ENCODE results near the gene HIGD1C.

Gene HIGD1C

DNA sequence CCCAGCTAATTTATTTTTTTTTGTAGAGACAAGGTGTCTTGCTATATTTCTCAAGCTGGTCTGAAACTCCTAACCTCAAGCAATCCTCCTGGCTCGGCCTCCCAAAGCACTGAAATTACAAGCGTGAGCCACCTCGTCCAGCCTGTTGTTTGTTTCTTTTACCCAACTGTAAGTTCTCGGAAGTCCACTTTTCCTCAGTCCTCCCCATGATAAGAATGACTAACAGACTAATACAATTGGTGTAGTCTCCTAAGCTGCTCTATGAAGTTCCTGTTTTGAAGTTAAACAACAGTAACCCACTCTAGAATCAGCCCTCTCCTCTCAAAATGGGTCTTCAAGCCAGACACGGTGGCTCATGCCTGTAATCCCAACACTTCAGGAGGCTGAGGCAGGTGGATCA, 36.5 kb downstream of the HIGD1C start:
- Histone ChIP-seq H3K36me3 (ENCODE audit: insufficient read depth, low read length) (peaks cover 35% of the 10 kb centered on the region), H3K9ac (ENCODE audit: low read length) (no peak overlapping the region), H3K27me3 (ENCODE audit: control insufficient read depth in 1 of 2, insufficient read depth in 2 of 2, low read length in 2 of 2) (no peaks in the 10 kb centered on the region), H3K4me3 (ENCODE audit: low read depth in 1 of 2, low read length in 2 of 2) (no peak overlapping the region), H3K9me3 (ENCODE audit: low read length) (no peaks in the 10 kb centered on the region), H3K27ac (ENCODE audit: low read depth, low read length) (no peak overlapping the region), H3K4me1 (ENCODE audit: insufficient read depth, low read length) (peaks cover 31% of the 10 kb centered on the region)

DNA sequence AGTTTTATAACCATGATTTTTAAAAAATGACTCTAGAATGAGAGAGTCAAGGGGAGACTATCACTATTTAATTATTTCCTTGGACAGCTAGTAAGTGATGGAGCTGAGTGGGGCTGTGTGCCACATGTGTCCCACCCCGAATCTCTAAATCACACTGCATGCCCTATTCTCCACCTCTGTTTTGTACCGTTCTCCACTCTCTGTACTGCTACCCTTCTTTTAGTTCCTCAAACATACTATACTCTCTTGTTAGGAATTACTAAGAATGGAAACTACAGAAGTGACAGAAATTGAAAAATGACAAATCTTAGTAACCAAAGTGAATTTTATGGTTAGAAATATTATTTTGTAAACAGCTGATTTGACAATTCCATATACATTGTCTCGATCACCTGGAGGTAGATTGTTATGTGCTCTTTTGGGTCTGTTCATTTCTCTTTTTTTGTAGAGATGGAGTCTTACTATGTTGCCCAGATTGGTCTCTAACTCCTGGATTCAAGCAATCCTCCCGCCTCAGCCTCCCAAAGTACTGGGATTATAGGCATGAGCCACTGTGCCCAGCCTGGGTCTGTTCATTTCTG, 37.9 kb downstream of the HIGD1C start:
- peaks cover 20% of the 10 kb centered on the region for H3K4me1 ChIP-seq (ENCODE audit: insufficient read depth, low read length)
- no peak overlapping the region for H3K9ac ChIP-seq (ENCODE audit: low read length)
- no peak overlapping the region for H3K4me3 ChIP-seq (ENCODE audit: low read depth in 1 of 2, low read length in 2 of 2)
- H3K9me3 ChIP-seq (ENCODE audit: low read length) = no peaks in the 10 kb centered on the region
- H3K27me3 ChIP-seq (ENCODE audit: control insufficient read depth in 1 of 2, insufficient read depth in 2 of 2, low read length in 2 of 2) = no peaks in the 10 kb centered on the region
- peaks cover 46% of the 10 kb centered on the region for H3K36me3 ChIP-seq (ENCODE audit: insufficient read depth, low read length)
- H3K27ac ChIP-seq (ENCODE audit: low read depth, low read length) = no peak overlapping the region

DNA sequence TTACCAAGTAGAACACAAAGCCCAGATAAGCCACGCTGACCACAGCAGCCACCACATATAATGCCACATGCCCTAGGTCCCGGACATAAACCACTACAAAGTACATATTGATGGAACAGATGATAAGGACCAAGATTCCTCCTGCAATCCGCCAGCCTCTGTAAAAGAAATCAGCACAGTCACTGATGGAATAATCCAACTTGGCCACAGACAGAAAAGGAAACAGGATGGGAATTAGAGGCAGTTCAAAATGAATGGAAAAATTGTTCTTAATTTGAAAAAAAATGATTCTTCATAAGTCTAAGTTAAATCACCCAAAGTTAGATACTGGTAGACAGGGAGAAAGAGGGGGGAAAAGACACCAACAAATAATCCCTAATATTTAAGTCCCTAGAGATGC, 38.4 kb downstream of the HIGD1C start:
- Histone ChIP-seq H3K4me3 (ENCODE audit: low read depth in 1 of 2, low read length in 2 of 2) (no peak overlapping the region), H3K36me3 (ENCODE audit: insufficient read depth, low read length) (peaks cover 52% of the 10 kb centered on the region), H3K27ac (ENCODE audit: low read depth, low read length) (no peak overlapping the region), H3K27me3 (ENCODE audit: control insufficient read depth in 1 of 2, insufficient read depth in 2 of 2, low read length in 2 of 2) (no peaks in the 10 kb centered on the region), H3K9ac (ENCODE audit: low read length) (no peak overlapping the region), H3K9me3 (ENCODE audit: low read length) (no peaks in the 10 kb centered on the region), H3K4me1 (ENCODE audit: insufficient read depth, low read length) (peaks cover 15% of the 10 kb centered on the region)

- no peak overlapping the region for H3K4me3 ChIP-seq (ENCODE audit: low read depth in 1 of 2, low read length in 2 of 2)
- H3K27me3 ChIP-seq (ENCODE audit: control insufficient read depth in 1 of 2, insufficient read depth in 2 of 2, low read length in 2 of 2) = no peaks in the 10 kb centered on the region
- H3K27ac ChIP-seq (ENCODE audit: low read depth, low read length) = no peak overlapping the region
- peaks cover 56% of the 10 kb centered on the region for H3K36me3 ChIP-seq (ENCODE audit: insufficient read depth, low read length)
- H3K4me1 ChIP-seq (ENCODE audit: insufficient read depth, low read length) = peaks cover 10% of the 10 kb centered on the region
- H3K9me3 ChIP-seq (ENCODE audit: low read length) = no peaks in the 10 kb centered on the region
- H3K9ac ChIP-seq (ENCODE audit: low read length) = no peak overlapping the region
Observed at GRCh38 chr12:50991291-50991690, 38.9 kb downstream of the HIGD1C start.

DNA sequence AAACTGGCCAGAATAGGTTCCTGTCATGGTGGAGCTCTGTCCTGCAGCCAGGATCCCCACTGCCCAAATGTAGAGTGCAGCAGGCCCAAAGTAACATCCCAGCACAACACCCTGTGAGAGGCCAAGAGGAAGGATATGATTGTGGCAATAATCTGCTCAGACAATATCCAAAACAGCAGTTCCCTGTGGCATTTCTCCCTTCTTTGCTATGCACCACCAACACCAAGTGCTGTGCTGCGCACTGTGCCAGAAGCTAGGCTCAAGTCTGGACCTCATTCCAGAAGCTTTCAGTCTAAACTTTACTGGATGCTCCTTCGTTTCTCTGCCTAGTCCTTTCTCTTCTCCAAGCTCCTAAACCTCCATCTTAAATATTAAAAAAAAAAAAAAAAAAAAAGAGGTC, 40.5 kb downstream of the HIGD1C start:
- no peak overlapping the region for H3K9ac ChIP-seq (ENCODE audit: low read length)
- H3K4me3 ChIP-seq (ENCODE audit: low read depth in 1 of 2, low read length in 2 of 2) = no peak overlapping the region
- no peaks in the 10 kb centered on the region for H3K4me1 ChIP-seq (ENCODE audit: insufficient read depth, low read length)
- peaks cover 65% of the 10 kb centered on the region for H3K36me3 ChIP-seq (ENCODE audit: insufficient read depth, low read length)
- H3K27me3 ChIP-seq (ENCODE audit: control insufficient read depth in 1 of 2, insufficient read depth in 2 of 2, low read length in 2 of 2) = no peaks in the 10 kb centered on the region
- H3K27ac ChIP-seq (ENCODE audit: low read depth, low read length) = no peak overlapping the region
- H3K9me3 ChIP-seq (ENCODE audit: low read length) = no peaks in the 10 kb centered on the region

DNA sequence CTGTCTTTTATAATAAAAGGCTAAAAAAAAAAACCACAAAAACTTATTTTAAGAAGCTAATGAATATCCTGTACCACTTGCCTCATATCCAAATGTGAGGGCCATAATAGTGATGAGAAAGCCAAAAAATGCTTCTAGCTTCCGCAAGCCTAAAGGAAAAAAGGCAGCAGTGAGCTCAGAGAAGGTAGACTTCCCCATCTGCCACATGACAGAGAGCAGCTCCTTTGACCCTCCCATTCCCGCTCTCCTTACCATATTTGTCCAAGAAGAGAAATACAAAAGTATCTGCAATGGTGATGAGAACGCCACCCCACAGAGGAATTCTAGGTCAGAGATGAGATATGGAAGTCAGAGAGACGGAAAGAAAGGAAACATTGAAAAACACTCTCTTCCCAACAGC, 46.7 kb downstream of the HIGD1C start:
- Histone ChIP-seq H3K4me1 (ENCODE audit: insufficient read depth, low read length) (no peaks in the 10 kb centered on the region), H3K4me3 (ENCODE audit: low read depth in 1 of 2, low read length in 2 of 2) (no peak overlapping the region), H3K36me3 (ENCODE audit: insufficient read depth, low read length) (peaks cover 43% of the 10 kb centered on the region), H3K9ac (ENCODE audit: low read length) (no peak overlapping the region), H3K27ac (ENCODE audit: low read depth, low read length) (no peak overlapping the region), H3K9me3 (ENCODE audit: low read length) (no peaks in the 10 kb centered on the region), H3K27me3 (ENCODE audit: control insufficient read depth in 1 of 2, insufficient read depth in 2 of 2, low read length in 2 of 2) (no peaks in the 10 kb centered on the region)

- peaks cover 42% of the 10 kb centered on the region for H3K36me3 ChIP-seq (ENCODE audit: insufficient read depth, low read length)
Observed at GRCh38 chr12:51000245-51000644, 47.9 kb downstream of the HIGD1C start.

DNA sequence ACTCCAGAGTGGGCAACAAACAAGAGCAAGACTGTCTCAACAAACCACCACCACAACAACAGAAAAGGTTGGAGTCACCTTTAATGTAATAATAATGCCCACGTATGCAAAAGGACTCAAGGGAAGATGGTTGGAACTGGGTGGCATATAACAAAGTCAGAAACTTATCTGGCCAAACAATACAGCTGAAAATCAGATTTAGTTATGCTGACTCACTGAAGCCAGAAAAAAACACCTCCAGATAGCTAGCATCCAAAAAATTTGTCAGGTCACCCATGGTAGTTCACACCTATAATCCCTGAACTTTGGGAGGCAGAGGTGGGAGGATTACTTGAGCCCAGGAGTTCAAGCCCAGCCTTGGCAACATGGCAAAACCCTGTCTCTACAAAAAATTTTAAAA, 49.5 kb downstream of the HIGD1C start:
- H3K4me3 ChIP-seq (ENCODE audit: low read depth in 1 of 2, low read length in 2 of 2) = no peak overlapping the region
- peaks cover 38% of the 10 kb centered on the region for H3K36me3 ChIP-seq (ENCODE audit: insufficient read depth, low read length)
- H3K27ac ChIP-seq (ENCODE audit: low read depth, low read length) = no peak overlapping the region
- H3K9ac ChIP-seq (ENCODE audit: low read length) = no peak overlapping the region
- no peaks in the 10 kb centered on the region for H3K9me3 ChIP-seq (ENCODE audit: low read length)
- no peaks in the 10 kb centered on the region for H3K4me1 ChIP-seq (ENCODE audit: insufficient read depth, low read length)
- no peaks in the 10 kb centered on the region for H3K27me3 ChIP-seq (ENCODE audit: control insufficient read depth in 1 of 2, insufficient read depth in 2 of 2, low read length in 2 of 2)

More at GRCh38 chr12:51000245-51000644, 47.9 kb downstream of the HIGD1C start:
- H3K9ac ChIP-seq (ENCODE audit: low read length) = no peak overlapping the region
- no peaks in the 10 kb centered on the region for H3K27me3 ChIP-seq (ENCODE audit: control insufficient read depth in 1 of 2, insufficient read depth in 2 of 2, low read length in 2 of 2)
- H3K9me3 ChIP-seq (ENCODE audit: low read length) = no peaks in the 10 kb centered on the region
- H3K4me3 ChIP-seq (ENCODE audit: low read depth in 1 of 2, low read length in 2 of 2) = no peak overlapping the region
- no peak overlapping the region for H3K27ac ChIP-seq (ENCODE audit: low read depth, low read length)
- H3K4me1 ChIP-seq (ENCODE audit: insufficient read depth, low read length) = no peaks in the 10 kb centered on the region

DNA sequence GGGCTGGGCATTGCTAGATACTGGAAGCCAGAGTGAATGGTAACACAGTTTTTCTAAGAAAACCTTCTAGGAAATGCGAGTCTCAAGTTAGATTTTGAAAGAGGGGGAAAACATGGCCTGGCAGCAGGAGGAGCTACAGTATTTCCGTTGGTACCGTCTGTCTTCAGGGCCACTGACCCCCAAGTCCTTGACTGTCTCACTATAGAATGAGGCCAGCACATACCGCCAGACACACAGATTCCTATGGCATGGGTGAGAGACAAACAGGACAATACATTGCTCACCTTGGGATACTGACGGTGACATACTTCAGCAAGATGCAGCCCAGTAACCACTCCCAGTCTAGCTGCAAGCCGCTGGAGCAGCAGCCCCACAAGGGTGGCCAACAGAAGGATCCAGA, 52.2 kb downstream of the HIGD1C start:
- Histone ChIP-seq H3K4me1 (ENCODE audit: insufficient read depth, low read length) (no peaks in the 10 kb centered on the region), H3K9me3 (ENCODE audit: low read length) (no peaks in the 10 kb centered on the region), H3K27me3 (ENCODE audit: control insufficient read depth in 1 of 2, insufficient read depth in 2 of 2, low read length in 2 of 2) (no peaks in the 10 kb centered on the region), H3K36me3 (ENCODE audit: insufficient read depth, low read length) (peaks cover 35% of the 10 kb centered on the region), H3K4me3 (ENCODE audit: low read depth in 1 of 2, low read length in 2 of 2) (no peak overlapping the region), H3K9ac (ENCODE audit: low read length) (no peak overlapping the region), H3K27ac (ENCODE audit: low read depth, low read length) (no peak overlapping the region)

- H3K27me3 ChIP-seq (ENCODE audit: control insufficient read depth in 1 of 2, insufficient read depth in 2 of 2, low read length in 2 of 2) = no peaks in the 10 kb centered on the region
- H3K27ac ChIP-seq (ENCODE audit: low read depth, low read length) = no peak overlapping the region
- H3K9me3 ChIP-seq (ENCODE audit: low read length) = no peaks in the 10 kb centered on the region
- H3K4me3 ChIP-seq (ENCODE audit: low read depth in 1 of 2, low read length in 2 of 2) = no peak overlapping the region
- no peaks in the 10 kb centered on the region for H3K4me1 ChIP-seq (ENCODE audit: insufficient read depth, low read length)
- no peak overlapping the region for H3K9ac ChIP-seq (ENCODE audit: low read length)
- H3K36me3 ChIP-seq (ENCODE audit: insufficient read depth, low read length) = peaks cover 34% of the 10 kb centered on the region
Observed at GRCh38 chr12:51005030-51005429, 52.7 kb downstream of the HIGD1C start.

- no peak overlapping the region for H3K4me3 ChIP-seq (ENCODE audit: low read depth in 1 of 2, low read length in 2 of 2)
- H3K9ac ChIP-seq (ENCODE audit: low read length) = no peak overlapping the region
- no peaks in the 10 kb centered on the region for H3K4me1 ChIP-seq (ENCODE audit: insufficient read depth, low read length)
- peaks cover 27% of the 10 kb centered on the region for H3K36me3 ChIP-seq (ENCODE audit: insufficient read depth, low read length)
- H3K9me3 ChIP-seq (ENCODE audit: low read length) = no peaks in the 10 kb centered on the region
- no peak overlapping the region for H3K27ac ChIP-seq (ENCODE audit: low read depth, low read length)
- no peaks in the 10 kb centered on the region for H3K27me3 ChIP-seq (ENCODE audit: control insufficient read depth in 1 of 2, insufficient read depth in 2 of 2, low read length in 2 of 2)
Observed at GRCh38 chr12:51005671-51006070, 53.3 kb downstream of the HIGD1C start.

DNA sequence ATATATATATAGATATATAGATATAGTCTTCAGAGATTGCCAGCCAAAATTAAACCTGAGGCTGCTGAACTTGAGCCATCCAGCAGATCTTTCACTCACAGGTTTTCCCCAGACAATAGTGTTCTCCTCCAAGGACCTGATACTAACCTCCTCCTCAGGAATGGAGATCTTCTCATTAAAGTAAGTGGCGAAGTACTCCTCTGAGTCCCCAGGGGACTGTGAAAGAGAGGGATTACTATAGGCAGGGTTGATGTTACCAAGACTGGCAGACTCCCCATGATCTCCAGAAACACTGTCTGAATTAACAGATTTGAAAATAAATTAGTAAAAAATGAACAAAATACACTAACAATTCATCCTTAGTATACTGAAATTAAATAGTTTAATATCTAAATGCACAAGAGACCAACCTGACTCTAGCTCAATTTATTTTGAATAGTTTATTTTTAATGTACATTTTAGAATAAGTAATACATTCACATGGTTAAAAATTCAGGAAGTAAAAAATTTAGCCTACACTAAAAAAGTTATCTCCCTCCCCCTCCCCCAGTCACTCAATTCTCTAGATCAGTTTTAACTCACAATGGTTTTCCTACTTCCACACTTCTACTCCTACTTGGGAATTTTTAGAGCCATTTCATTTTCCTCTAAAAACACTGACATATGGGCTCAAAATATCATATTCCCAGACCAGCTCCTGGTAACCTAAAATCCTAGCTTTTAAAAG, 56.1 kb downstream of the HIGD1C start:
- Histone ChIP-seq H3K9ac (ENCODE audit: low read length) (no peak overlapping the region), H3K27me3 (ENCODE audit: control insufficient read depth in 1 of 2, insufficient read depth in 2 of 2, low read length in 2 of 2) (no peaks in the 10 kb centered on the region), H3K4me3 (ENCODE audit: low read depth in 1 of 2, low read length in 2 of 2) (no peak overlapping the region), H3K4me1 (ENCODE audit: insufficient read depth, low read length) (no peaks in the 10 kb centered on the region), H3K36me3 (ENCODE audit: insufficient read depth, low read length) (peaks cover 27% of the 10 kb centered on the region), H3K9me3 (ENCODE audit: low read length) (no peaks in the 10 kb centered on the region), H3K27ac (ENCODE audit: low read depth, low read length) (no peak overlapping the region)
